Immature natural killer cell (primary cell): ENCODE measurements around the gene KRTAP10-3. TPM values are rescaled to one million over a fixed set of nuclear protein-coding genes. Genes with fewer than 3 reads are reported as not detected.
"Not testable (repeated sequence)": the region's sequence is repeated elsewhere in the genome, so short reads cannot be mapped to it uniquely, and the experiment has no call there.

Source experiments
- DNase-seq, 3 donors: peaks; one replicate each; pipeline ENCODE4 v3.0.0; 2022; ENCODE audit warnings: mixed read lengths in 1 of 3
- H3K27ac Mint-ChIP-seq, 6 donors: one replicate each; pipeline ENCODE4 v1.8.0; 2020; ENCODE audit warnings: mixed read lengths in 6 of 6, mild to moderate bottlenecking in 5 of 6, inconsistent platforms in 4 of 6, moderate library complexity in 3 of 6
- H3K27me3 Mint-ChIP-seq, 3 donors: one replicate each; pipeline ENCODE4 v1.8.0; 2020 to 2021; ENCODE audit warnings: low read depth in 3 of 3, mild to moderate bottlenecking in 3 of 3, mixed read lengths in 3 of 3, moderate library complexity in 3 of 3, inconsistent platforms in 1 of 3
- H3K36me3 Mint-ChIP-seq, 3 donors: one replicate each; pipeline ENCODE4 v1.8.0; 2020; ENCODE audit warnings: mixed read lengths in 3 of 3, inconsistent platforms in 2 of 3, mild to moderate bottlenecking in 2 of 3
- H3K4me1 Mint-ChIP-seq, 2 donors: one replicate each; pipeline ENCODE4 v1.8.0; 2020; ENCODE audit warnings: inconsistent platforms in 2 of 2, mild to moderate bottlenecking in 2 of 2, mixed read lengths in 2 of 2, moderate library complexity in 1 of 2
- H3K4me3 Mint-ChIP-seq, 5 donors: one replicate each; pipeline ENCODE4 v1.8.0; 2020; ENCODE audit warnings: mild to moderate bottlenecking in 5 of 5, mixed read lengths in 5 of 5, inconsistent platforms in 3 of 5, moderate library complexity in 3 of 5
- H3K9me3 Mint-ChIP-seq, 6 donors: one replicate each; pipeline ENCODE4 v1.8.0; 2020; ENCODE audit warnings: mild to moderate bottlenecking in 6 of 6, mixed read lengths in 6 of 6, inconsistent platforms in 4 of 6, moderate library complexity in 3 of 6
- polyA plus RNA-seq, 3 donors: library from polyadenylated mRNA; unstranded; fragments of 300-500 nt; fragmentation: Illumina TruSeq; gene quantifications; one replicate each; pipeline ENCODE4 v1.2.3, GENCODE V29; 2021

The KRTAP10-3 gene
- polyA plus RNA-seq = not detected

DNA sequence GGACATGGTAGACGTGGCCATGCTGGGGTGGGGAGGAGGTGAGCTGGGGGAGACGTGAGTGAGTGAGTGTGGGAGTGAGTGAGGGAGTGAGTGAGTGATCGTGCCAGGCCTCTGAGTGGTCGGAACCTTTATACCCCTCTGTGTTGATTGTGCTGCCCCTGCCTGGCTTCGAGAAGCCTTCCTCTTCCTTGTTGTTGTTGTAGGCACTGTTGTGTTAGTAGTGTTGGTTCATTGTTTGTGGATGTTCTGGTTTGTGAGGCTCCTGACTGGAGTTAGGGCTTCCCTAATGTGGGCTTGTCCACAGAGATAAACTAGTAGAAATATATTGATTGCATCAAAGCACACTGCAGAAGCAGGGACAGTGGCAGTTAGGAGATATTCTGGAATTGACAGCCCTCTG lies at the start of gene KRTAP10-3:
Gene KRTAP10-3, minus strand, starts transcription at position 101 of the 400 bp plus-strand sequence. Its CDS starts 80 bp downstream, at position 21.
- DNase-seq = no peak
- H3K27me3 Mint-ChIP-seq = peaks cover 0 to 6% (median 2%) of the 10 kb centered on the region in 3 donors
- no peak within 1 kb of the TSS for H3K4me3 Mint-ChIP-seq
- no peak within 1 kb of the TSS for H3K27ac Mint-ChIP-seq
- H3K36me3 Mint-ChIP-seq = peaks cover 0 to 3% (median 0%) of the 10 kb centered on the region in 3 donors
- peaks cover 0 to 9% (median 5%) of the 10 kb centered on the region in 6 donors for H3K9me3 Mint-ChIP-seq
- H3K4me1 Mint-ChIP-seq = no peaks in the 10 kb centered on the region

GRCh38 chr21:44606495-44606894 lies 47.9 kb upstream of the KRTAP10-3 start:
- H3K27me3 Mint-ChIP-seq = peaks cover 0 to 19% (median 3%) of the 10 kb centered on the region in 3 donors
- H3K27ac Mint-ChIP-seq = no peak overlapping the region
- H3K4me1 Mint-ChIP-seq = no peaks in the 10 kb centered on the region
- H3K9me3 Mint-ChIP-seq = peaks cover 1 to 28% (median 21%) of the 10 kb centered on the region in 6 donors
- DNase-seq = no peak
- H3K4me3 Mint-ChIP-seq = no peak overlapping the region
- H3K36me3 Mint-ChIP-seq = peaks cover 12 to 20% (median 17%) of the 10 kb centered on the region in 3 donors

DNA sequence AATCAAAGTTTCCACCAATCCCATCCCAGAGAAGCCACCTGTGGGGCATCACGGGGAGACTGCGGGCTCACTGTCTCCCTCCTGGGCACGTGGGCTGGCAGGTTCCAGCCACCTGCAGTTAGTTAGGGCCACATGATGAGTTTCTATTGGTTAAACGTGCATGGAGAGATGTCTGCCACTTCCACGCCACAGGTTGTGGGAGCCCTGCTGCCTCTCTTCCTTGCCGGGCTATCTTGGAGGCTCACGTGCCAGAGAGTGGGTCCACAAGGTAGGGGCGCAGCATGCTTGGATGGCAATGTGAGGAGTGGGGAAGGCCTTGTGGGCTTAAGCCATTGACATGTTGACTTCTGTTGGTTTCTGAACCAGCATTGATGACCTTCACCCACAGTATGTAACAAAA lies 45.3 kb upstream of the KRTAP10-3 start:
- DNase-seq = no peak
- H3K4me1 Mint-ChIP-seq = no peaks in the 10 kb centered on the region
- no peak overlapping the region for H3K27ac Mint-ChIP-seq
- H3K27me3 Mint-ChIP-seq = peaks cover 0 to 23% (median 3%) of the 10 kb centered on the region in 3 donors
- peaks cover 0 to 2% (median 2%) of the 10 kb centered on the region in 3 donors for H3K36me3 Mint-ChIP-seq
- no peak overlapping the region for H3K4me3 Mint-ChIP-seq
- H3K9me3 Mint-ChIP-seq = peaks cover under 1 to 3% (median 2%) of the 10 kb centered on the region in 6 donors

GRCh38 chr21:44603109-44603875 lies 44.7 kb upstream of the KRTAP10-3 start:
- Mint-ChIP-seq H3K36me3 (peaks cover 0 to 6% (median 0%) of the 10 kb centered on the region in 3 donors), H3K4me1 (no peaks in the 10 kb centered on the region), H3K4me3 (no peak overlapping the region), H3K27ac (no peak overlapping the region), H3K27me3 (peaks cover 0 to 25% (median 5%) of the 10 kb centered on the region in 3 donors), H3K9me3 (peaks cover 0 to 6% (median under 1%) of the 10 kb centered on the region in 6 donors)
- no peak for DNase-seq

- no peak for DNase-seq
- Mint-ChIP-seq H3K36me3 (peaks cover 0 to 6% (median 0%) of the 10 kb centered on the region in 3 donors), H3K9me3 (peaks cover 0 to 7% (median under 1%) of the 10 kb centered on the region in 6 donors), H3K27me3 (peaks cover 0 to 25% (median 5%) of the 10 kb centered on the region in 3 donors), H3K4me1 (no peaks in the 10 kb centered on the region), H3K4me3 (no peak overlapping the region), H3K27ac (no peak overlapping the region)
Measured at GRCh38 chr21:44602463-44602850, 43.9 kb upstream of the KRTAP10-3 start.

GRCh38 chr21:44601596-44602462 lies 43.2 kb upstream of the KRTAP10-3 start:
- Mint-ChIP-seq H3K27ac (no peak overlapping the region), H3K9me3 (peaks cover 0 to 7% (median under 1%) of the 10 kb centered on the region in 6 donors), H3K4me1 (no peaks in the 10 kb centered on the region), H3K27me3 (peaks cover 0 to 25% (median 4%) of the 10 kb centered on the region in 3 donors), H3K4me3 (no peak overlapping the region), H3K36me3 (peaks cover 0 to 6% (median 0%) of the 10 kb centered on the region in 3 donors)
- DNase-seq = no peak

DNA sequence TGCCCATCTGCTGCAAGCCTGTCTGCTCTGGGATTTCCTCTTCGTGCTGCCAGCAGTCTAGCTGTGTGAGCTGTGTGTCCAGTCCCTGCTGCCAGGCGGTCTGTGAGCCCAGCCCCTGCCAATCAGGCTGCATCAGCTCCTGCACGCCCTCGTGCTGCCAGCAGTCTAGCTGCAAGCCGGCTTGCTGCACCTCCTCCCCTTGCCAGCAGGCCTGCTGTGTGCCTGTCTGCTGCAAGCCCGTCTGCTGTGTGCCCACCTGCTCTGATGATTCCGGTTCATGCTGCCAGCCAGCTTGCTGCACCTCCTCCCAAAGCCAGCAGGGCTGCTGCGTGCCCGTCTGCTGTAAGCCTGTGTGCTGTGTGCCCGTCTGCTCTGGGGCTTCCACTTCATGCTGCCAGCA lies 42.5 kb upstream of the KRTAP10-3 start:
- H3K27ac Mint-ChIP-seq, DNase-seq, H3K4me1 Mint-ChIP-seq, H3K9me3 Mint-ChIP-seq, H3K4me3 Mint-ChIP-seq, H3K36me3 Mint-ChIP-seq: not testable (repeated sequence)
- peaks cover 0 to 20% (median 4%) of the 10 kb centered on the region in 3 donors for H3K27me3 Mint-ChIP-seq

DNA sequence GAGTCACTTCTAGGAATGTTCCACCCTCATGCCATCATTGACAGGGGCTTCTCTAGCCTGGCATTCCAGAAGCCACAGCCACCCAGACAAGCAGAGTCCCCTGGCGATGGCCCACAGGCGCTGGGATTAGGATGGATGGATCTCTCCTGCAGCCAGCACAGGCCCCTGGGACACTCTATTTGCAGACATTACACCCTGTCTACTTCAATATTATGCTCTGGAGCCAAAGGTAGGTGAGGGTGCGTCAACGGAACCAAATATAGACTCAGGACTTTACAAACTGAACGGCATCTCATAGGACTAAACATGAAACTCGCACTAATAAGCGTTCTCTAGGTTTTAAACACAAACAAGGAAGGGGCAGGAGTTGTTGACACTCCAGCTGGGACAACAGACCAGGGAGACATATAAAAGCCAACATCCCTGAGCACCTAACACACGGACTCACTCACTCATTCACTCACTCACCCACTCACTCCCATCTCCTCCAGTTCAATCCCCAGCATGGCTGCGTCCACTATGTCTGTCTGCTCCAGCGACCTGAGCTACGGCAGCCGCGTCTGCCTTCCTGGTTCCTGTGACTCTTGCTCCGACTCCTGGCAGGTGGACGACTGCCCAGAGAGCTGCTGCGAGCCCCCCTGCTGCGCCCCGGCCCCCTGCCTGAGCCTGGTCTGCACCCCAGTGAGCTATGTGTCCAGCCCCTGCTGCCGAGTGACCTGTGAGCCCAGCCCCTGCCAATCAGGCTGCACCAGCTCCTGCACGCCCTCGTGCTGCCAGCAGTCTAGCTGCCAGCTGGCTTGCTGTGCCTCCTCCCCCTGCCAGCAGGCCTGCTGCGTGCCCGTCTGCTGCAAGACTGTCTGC lies 41.8 kb upstream of the KRTAP10-3 start, which contains the start of gene KRTAP10-7:
Gene KRTAP10-7, plus strand, starts transcription at position 480 of the 861 bp plus-strand sequence. Its CDS starts 25 bp downstream, at position 505.
- not testable (repeated sequence) for H3K4me1 Mint-ChIP-seq, H3K36me3 Mint-ChIP-seq, H3K4me3 Mint-ChIP-seq, H3K9me3 Mint-ChIP-seq, H3K27ac Mint-ChIP-seq, DNase-seq
- H3K27me3 Mint-ChIP-seq = peaks cover 0 to 14% (median 4%) of the 10 kb centered on the region in 3 donors

GRCh38 chr21:44599264-44600029 lies 40.9 kb upstream of the KRTAP10-3 start:
- Mint-ChIP-seq H3K9me3 (peaks cover 0 to 7% (median under 1%) of the 10 kb centered on the region in 6 donors), H3K4me1 (no peaks in the 10 kb centered on the region), H3K27ac (no peak overlapping the region), H3K27me3 (peaks cover 0 to 6% (median 4%) of the 10 kb centered on the region in 3 donors), H3K36me3 (peaks cover 0 to 6% (median 0%) of the 10 kb centered on the region in 3 donors), H3K4me3 (no peak overlapping the region)
- DNase-seq = no peak

DNA sequence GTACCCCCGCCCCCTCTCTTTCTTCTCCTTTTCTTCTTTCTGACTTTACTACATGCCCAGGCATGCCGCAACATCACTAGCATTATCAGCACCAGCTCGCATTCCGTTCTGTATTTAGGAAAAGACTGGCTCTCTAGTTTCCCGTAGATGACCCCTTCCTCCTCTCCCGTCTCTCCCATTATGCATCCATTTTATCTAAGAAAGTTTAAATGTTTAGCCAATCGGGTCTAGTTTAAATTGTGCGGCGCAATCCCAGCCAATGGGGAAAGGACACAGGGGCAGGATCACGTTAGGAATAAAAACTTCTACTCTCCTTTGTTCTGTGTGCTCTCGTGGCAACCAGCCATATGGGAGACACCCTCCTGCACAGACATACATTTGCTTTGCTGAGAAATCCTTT lies 39.5 kb upstream of the KRTAP10-3 start:
- no peak overlapping the region for H3K4me3 Mint-ChIP-seq
- no peak overlapping the region for H3K27ac Mint-ChIP-seq
- no peak for DNase-seq
- no peaks in the 10 kb centered on the region for H3K4me1 Mint-ChIP-seq
- peaks cover 0 to 6% (median 3%) of the 10 kb centered on the region in 3 donors for H3K27me3 Mint-ChIP-seq
- peaks cover 0 to 7% (median under 1%) of the 10 kb centered on the region in 6 donors for H3K9me3 Mint-ChIP-seq
- peaks cover 0 to 6% (median 0%) of the 10 kb centered on the region in 3 donors for H3K36me3 Mint-ChIP-seq

DNA sequence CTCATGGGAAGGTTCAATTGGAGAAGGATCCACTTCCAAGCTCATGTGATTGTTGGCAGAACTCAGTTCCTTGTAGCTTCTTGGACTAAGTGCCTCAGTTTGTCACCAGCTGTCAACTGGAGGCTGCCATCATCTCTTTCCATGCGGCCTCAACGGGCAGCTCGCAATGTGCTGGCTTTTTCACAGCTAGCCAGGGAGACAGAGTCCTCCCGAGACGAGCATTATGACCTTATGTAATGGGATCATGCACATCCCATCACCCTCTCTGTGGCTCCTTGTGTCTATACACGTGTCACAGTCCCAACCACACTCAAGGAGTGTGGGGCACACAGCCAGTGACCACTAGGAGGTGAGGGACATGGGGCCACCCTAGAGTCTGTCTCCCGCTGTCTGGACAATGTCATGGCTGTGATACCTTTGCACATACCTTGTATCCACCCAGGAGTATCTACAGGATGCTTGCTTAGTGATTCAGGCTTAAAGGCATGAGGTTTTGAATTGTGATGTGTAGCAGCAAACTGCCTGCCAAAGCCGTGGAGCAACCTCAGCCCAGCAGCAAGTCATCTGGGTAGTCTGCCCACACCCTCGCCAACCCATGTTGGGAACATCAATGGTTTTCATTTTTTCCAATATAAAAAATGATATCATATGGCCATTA lies 37.6 kb upstream of the KRTAP10-3 start:
- Mint-ChIP-seq H3K27me3 (peaks cover 0 to 6% (median 3%) of the 10 kb centered on the region in 3 donors), H3K36me3 (peaks cover 0 to 6% (median 0%) of the 10 kb centered on the region in 3 donors), H3K4me1 (no peaks in the 10 kb centered on the region), H3K4me3 (no peak overlapping the region), H3K27ac (no peak overlapping the region), H3K9me3 (peaks cover 0 to 7% (median under 1%) of the 10 kb centered on the region in 6 donors)
- no peak for DNase-seq

GRCh38 chr21:44595524-44595923 lies 36.9 kb upstream of the KRTAP10-3 start:
- Mint-ChIP-seq H3K9me3 (peaks cover 0 to 7% (median under 1%) of the 10 kb centered on the region in 6 donors), H3K4me3 (no peak overlapping the region), H3K36me3 (peaks cover 0 to 6% (median 0%) of the 10 kb centered on the region in 3 donors), H3K4me1 (no peaks in the 10 kb centered on the region), H3K27ac (no peak overlapping the region), H3K27me3 (peaks cover 0 to 4% (median 3%) of the 10 kb centered on the region in 3 donors)
- no peak for DNase-seq
